ENCODE measurements around the gene FOXF1.

DNA sequence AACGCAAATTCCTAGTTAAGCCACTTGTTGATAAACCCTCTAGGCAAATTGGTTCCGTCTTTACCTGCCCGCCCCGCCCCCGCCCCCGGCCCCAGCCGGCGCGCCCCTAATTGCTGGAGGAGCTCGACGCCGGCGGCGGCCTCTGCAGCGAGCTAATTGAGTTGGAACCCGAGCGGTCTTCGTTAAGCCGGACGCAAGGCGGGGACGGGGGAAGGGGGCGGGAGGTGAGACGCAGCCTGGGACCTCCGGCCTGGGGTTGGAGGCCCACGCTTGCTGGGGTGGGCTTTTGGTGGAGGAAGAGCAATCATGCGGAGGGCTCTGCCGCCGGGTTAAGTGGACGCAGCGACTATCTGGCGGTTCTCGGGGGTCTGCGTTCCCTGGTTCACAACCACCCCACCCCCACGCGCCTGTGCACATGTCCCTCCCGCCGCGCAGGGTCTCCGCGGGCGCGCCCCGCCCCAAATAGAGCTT, 12.7 kb upstream of the FOXF1 start:
- TF ChIP-seq, protein P1, sequence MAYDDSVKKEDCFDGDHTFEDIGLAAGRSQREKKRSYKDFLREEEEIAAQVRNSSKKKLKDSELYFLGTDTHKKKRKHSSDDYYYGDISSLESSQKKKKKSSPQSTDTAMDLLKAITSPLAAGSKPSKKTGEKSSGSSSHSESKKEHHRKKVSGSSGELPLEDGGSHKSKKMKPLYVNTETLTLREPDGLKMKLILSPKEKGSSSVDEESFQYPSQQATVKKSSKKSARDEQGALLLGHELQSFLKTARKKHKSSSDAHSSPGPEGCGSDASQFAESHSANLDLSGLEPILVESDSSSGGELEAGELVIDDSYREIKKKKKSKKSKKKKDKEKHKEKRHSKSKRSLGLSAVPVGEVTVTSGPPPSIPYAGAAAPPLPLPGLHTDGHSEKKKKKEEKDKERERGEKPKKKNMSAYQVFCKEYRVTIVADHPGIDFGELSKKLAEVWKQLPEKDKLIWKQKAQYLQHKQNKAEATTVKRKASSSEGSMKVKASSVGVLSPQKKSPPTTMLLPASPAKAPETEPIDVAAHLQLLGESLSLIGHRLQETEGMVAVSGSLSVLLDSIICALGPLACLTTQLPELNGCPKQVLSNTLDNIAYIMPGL (CRISPR knock-in tag; IDR thresholded peaks at IDR 0.05; ENCODE audit: borderline replicate concordance): no peak
- TF ChIP-seq ZC3H11A (IDR thresholded peaks at IDR 0.05): no peak
- TF ChIP-seq, protein P2, sequence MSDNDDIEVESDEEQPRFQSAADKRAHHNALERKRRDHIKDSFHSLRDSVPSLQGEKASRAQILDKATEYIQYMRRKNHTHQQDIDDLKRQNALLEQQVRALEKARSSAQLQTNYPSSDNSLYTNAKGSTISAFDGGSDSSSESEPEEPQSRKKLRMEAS (IDR thresholded peaks at IDR 0.05): no peak
- no peak for TF ChIP-seq KDM5A (IDR thresholded peaks at IDR 0.05)
- TF ChIP-seq, protein P3, sequence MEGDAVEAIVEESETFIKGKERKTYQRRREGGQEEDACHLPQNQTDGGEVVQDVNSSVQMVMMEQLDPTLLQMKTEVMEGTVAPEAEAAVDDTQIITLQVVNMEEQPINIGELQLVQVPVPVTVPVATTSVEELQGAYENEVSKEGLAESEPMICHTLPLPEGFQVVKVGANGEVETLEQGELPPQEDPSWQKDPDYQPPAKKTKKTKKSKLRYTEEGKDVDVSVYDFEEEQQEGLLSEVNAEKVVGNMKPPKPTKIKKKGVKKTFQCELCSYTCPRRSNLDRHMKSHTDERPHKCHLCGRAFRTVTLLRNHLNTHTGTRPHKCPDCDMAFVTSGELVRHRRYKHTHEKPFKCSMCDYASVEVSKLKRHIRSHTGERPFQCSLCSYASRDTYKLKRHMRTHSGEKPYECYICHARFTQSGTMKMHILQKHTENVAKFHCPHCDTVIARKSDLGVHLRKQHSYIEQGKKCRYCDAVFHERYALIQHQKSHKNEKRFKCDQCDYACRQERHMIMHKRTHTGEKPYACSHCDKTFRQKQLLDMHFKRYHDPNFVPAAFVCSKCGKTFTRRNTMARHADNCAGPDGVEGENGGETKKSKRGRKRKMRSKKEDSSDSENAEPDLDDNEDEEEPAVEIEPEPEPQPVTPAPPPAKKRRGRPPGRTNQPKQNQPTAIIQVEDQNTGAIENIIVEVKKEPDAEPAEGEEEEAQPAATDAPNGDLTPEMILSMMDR (IDR thresholded peaks at IDR 0.05): no peak
- TF ChIP-seq, protein P4, sequence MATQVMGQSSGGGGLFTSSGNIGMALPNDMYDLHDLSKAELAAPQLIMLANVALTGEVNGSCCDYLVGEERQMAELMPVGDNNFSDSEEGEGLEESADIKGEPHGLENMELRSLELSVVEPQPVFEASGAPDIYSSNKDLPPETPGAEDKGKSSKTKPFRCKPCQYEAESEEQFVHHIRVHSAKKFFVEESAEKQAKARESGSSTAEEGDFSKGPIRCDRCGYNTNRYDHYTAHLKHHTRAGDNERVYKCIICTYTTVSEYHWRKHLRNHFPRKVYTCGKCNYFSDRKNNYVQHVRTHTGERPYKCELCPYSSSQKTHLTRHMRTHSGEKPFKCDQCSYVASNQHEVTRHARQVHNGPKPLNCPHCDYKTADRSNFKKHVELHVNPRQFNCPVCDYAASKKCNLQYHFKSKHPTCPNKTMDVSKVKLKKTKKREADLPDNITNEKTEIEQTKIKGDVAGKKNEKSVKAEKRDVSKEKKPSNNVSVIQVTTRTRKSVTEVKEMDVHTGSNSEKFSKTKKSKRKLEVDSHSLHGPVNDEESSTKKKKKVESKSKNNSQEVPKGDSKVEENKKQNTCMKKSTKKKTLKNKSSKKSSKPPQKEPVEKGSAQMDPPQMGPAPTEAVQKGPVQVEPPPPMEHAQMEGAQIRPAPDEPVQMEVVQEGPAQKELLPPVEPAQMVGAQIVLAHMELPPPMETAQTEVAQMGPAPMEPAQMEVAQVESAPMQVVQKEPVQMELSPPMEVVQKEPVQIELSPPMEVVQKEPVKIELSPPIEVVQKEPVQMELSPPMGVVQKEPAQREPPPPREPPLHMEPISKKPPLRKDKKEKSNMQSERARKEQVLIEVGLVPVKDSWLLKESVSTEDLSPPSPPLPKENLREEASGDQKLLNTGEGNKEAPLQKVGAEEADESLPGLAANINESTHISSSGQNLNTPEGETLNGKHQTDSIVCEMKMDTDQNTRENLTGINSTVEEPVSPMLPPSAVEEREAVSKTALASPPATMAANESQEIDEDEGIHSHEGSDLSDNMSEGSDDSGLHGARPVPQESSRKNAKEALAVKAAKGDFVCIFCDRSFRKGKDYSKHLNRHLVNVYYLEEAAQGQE (IDR thresholded peaks at IDR 0.05): no peak
- no peak for TF ChIP-seq NR3C1 (IDR thresholded peaks at IDR 0.05)
- TF ChIP-seq MAZ (IDR thresholded peaks at IDR 0.05; ENCODE audit: borderline replicate concordance, low read depth, low read length): no peak
- TF ChIP-seq POLR2A (IDR thresholded peaks at IDR 0.05; ENCODE audit: low read length): no peak
- no peak for TF ChIP-seq SMC3 (IDR thresholded peaks at IDR 0.05)
- no peak for TF ChIP-seq HOXA7 (CRISPR knock-in tag; IDR thresholded peaks at IDR 0.05)
- TF ChIP-seq TP53 (CRISPR knock-in tag; IDR thresholded peaks at IDR 0.05): no peak
